HG03175 (cell line): ENCODE measurements around the gene NAA80.
A peak's percentile ranks its signal among the peaks of the same experiment; 100 is the strongest.
"Not testable (repeated sequence)": the region's sequence is repeated elsewhere in the genome, so short reads cannot be mapped to it uniquely, and the experiment has no call there.

Experiments used
- ATAC-seq: cut with Tn5 transposase; IDR thresholded peaks from one replicate; pipeline ENCODE4 v1.9.1; 2021; ENCODE audit warnings: mild to moderate bottlenecking, moderate library complexity; ENCODE audit not compliant: unreplicated experiment

NAA80 gene

GRCh38 chr3:50272911-50273688 is 26.1 kb downstream of the NAA80 start:
- peak; percentile 82 for ATAC-seq

- ATAC-seq, result not testable (repeated sequence)
These were observed 26.7 kb downstream of the NAA80 start for GRCh38 chr3:50272538-50272910.

DNA sequence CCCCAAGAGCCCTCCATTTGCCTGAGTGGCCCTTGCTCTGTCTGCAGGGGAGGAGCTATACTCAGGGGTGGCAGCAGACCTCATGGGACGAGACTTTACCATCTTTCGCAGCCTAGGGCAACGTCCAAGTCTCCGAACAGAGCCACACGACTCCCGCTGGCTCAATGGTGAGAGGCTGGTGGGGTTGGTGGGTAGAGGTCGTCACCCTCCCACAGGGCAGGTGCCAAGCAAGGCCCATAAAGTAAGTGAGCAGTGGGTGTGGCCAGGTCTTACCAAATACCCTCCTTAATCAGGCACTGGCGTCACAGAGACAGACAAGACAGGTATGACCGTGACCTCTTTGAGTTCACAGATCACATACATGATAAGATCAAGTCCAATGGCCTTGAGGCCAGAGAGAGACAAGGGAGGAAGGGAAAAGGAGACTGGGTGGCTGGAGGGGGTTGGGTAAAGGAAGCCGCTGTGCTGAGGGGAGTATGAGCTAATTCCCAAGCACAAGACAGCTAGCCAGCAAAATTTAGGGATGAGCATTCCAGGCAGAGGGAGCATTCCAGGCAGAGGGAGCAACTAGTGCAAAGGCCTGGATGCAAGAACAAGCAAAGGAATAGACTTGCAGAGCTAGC is 27.8 kb downstream of the NAA80 start:
- no peak for ATAC-seq

DNA sequence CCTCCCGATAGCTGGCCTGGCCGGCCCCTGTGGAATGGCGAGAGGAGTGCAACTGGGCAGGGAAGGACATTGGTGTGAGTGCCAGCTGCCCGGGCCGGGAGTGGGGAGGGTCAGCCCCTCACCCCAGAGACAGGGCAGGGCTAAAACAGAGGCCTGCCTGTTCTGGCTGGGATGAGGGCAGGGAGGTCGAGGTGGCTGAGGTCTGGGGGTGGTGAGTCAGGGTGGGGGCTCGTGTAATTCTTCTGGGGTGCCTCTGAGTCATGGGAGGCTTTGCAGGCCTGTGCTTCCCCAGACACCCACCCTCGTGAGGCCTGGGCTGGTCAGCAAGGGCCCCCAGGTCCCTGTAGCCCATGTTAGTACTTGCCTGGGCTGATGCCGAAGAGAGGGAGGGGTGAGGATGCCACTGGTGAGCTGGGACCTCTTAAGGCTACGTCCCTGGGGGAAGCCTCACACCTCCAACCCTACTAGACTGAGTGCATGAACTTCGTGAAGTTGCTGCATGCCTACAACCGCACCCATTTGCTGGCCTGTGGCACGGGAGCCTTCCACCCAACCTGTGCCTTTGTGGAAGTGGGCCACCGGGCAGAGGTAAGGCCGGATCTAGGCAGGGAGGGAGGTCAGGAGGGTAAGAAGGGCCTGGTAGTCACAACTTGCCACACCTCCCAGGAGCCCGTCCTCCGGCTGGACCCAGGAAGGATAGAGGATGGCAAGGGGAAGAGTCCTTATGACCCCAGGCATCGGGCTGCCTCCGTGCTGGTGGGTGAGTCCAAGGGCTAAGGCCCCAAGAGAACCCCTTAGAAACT is 28.6 kb downstream of the NAA80 start:
- ATAC-seq, result no peak

- no peak for ATAC-seq
These were observed 29.2 kb downstream of the NAA80 start for GRCh38 chr3:50269977-50270413.

- no peak for ATAC-seq
These were observed 29.7 kb downstream of the NAA80 start for GRCh38 chr3:50269460-50269859.

DNA sequence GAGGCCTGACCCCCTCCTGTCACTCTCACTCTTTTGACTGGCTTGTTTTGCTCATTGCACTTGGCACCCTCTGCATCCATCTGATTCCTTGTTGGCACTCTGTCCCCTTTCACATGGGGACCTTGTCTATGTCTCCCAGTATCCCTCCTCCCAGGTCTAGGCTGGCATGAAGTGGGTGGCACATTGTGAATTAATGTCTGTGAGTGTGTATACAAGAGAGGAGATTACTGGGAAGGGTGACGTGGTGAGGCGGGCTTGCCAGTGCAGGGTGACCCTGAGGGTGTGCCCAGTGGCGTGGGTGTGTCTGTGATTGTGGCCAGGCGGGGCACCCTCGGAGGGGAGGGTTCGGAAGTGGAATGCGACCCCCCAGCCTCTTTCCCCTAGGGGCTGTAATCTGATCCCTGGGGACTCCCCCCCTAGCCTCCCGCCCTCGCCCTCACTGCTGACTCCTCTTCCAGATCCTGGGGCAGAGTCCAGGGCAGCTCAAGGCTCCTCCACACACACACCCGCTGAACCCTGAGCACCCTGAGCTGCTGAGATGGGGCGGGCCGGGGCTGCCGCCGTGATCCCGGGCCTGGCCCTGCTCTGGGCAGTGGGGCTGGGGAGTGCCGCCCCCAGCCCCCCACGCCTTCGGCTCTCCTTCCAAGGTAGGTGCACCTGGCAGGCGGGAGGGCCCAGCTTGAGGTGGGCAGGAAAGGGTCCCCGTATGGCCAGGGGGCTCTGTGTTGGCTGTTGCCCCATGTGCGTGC is 30.3 kb downstream of the NAA80 start, which contains the start of gene SEMA3B:
Gene SEMA3B (plus strand): TSS at position 445 of the 749 bp plus-strand sequence. CDS start 94 bp downstream, at position 539.
- no peak for ATAC-seq

DNA sequence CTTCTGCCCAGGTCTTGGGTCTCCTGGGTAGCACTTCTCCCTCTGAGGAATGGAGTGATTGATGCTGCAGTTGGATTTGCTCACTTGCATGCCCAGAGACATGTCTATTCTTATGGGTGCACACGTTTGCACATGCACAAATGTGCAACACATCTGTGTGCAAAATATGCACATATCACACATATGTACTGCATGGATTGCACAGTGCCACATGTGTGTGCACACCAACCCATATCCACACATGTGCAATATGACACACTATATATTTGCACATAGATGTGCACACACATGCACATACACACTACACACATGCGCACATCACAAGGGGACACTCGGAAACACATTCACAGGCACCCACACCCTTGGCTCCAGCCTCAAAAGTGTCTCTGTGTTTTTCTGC is 30.9 kb downstream of the NAA80 start:
- ATAC-seq, result no peak

DNA sequence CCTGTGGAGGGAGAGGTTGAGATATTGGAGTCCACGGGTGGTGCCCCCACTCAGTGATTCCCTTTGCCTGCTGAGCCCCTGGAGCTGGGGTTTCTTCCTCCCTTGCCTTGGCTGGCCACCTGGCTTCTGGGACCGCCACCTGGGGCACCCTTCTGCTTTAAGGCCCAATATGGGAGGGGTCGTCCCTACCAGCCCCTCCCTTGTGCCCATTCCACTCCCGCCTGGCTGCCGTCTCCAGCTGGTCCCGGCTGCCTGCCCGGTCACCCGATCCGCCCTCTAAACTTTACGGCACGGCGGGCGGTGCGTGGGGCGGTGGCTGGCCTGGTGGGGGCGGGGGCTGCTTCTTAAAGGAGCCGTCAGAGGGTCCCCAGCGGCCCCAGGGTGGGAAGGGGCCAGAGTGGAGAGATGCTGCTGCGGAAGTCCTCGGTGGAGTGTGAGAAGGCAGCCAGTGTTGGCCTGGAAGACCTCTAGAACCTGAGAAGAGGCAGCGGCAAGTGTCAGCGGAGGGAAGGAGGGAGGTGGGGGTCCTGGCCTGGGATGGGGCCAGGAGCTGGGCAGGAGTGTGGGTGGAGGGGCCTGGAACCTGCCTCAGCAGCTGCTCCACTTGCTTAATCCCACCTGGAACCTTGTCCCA is 31.8 kb downstream of the NAA80 start:
- no peak for ATAC-seq

- ATAC-seq, result no peak
These were observed 32.4 kb downstream of the NAA80 start for GRCh38 chr3:50266836-50267235.

DNA sequence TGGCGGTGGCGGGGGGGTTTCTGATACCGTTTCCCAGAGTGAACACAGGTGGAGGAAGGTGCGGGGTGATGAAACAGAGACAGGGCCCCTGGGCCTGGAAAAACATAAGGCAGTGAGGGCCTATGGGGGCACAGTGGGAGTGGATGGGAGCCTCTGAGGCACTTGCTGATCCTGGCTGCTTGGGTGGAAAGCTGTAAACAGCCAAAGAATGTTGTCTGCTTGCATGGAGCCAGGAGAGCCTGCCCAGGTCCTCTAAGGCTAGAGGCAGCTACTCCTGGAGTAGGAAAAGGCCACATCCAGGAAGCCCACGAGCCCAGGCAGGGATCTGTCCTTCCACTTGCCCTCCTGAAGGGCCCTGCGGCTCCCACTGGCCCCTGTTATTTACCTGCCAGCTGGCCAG is 33.2 kb downstream of the NAA80 start:
- ATAC-seq, result no peak

DNA sequence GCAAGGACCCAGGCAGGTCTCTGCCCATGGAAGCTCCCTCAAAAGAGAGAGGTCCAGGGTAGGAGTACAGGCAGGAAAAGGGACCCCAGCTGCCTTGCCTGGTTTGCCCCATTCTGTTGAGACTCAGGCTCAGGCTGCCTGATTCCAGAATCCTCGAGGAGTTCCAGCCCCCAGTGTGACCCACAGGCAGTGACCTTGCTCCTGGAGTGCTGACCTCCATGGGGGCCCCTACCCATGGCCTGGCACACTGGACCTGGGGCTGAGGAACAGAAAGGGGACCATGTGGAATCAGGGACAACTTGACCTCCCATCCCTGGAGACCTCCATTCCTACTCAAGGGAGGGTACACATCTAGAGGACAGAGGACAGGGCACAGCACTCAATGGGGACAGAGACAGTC is 33.6 kb downstream of the NAA80 start:
- ATAC-seq, result no peak

DNA sequence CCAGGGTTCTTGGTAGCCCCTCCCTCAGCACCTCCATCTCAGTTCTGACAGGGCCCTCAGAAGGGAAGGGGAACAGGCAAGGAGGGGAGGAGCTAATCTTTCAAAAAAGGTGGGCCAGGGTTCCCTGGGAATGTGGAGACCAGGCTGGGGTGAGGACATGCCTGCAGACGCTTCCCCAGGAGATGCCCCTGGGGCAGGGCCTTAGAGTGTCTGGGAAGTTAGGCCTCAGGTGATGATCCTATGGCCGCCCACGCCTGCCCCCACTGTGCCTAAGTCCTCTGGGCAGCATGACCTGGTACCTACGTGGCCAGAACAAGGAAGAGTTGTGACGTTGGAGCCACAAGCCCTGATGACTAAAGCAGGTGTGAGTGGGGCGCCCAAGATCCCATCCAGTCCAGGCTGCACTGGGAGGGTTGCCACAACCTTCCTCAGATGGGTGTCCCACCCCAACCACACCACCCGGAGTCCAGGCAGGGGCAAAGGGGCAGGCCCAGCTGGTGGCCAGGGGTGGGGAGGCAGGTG is 34.2 kb downstream of the NAA80 start:
- no peak for ATAC-seq

DNA sequence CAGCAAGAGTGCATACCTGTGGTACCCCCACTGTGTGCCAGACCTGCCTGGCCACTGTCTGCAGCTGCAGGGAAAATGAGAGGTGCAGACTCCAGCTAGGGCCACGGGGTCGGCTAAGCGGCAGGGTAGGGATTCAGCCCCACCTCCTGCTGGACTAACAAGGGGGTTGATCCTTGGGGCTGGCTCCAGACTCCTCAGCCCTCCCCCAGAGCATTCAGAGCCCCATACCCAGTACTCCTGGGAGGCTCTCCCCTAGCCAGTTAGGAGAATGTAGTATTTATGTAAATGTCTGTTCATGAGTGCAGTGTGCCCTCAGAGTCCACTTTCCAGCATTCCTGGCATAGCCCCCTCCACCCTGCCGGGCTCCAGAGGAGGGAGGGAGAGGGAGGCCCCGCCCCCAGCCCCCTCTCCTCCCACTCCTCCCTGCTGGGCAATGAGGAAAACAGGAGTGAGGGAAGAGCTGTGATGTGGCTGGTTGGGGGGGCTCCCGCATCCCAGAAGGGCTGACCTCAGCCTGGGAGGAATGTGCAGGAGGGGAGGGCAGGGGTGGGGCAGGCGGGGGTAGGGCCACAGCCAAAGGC is 34.7 kb downstream of the NAA80 start:
- ATAC-seq, result no peak

DNA sequence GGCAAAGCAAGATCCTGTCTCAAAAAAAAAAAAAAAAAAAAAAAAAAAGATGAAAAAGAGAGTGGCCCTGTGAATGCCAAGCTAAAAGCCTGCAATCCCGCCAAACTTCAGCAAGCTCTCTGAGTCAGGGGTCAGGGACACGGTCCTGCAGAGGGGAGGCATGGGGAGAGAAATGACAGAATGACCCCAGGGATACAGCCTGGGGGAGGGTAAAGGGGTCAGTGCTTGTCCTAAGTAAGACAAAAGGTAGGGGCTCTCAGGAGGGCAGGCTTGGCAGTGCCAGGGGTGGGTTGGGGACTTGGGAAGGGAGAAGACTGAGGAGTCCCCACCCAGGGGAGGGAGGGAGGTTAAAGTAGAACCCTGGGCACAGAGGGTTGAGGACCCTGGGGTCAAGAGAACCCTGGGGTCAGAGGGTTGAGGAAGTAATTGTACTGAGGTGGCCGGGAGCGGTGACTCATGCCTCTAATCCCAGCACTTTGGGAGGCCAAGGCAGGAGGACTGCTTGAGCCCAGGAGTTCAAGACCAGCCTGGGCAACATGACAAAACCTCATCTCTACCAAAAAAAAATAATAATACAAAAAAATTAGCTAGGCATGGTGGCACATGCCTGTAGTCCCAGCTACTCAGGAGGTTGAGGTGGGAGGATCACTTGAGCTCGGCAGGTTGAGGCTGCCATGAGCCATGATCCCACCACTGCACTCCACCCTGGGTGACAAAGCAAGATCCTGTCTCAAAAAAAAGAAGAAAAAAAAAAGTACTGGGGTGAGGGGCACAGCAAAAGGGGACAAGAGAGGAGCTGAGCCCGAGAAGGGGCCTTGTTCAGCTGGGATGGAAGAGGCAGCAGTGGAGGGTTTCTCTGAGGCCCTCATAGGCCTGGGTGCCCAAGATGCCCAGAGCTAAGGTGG is 35.5 kb downstream of the NAA80 start:
- ATAC-seq, result no peak

- no peak for ATAC-seq
These were observed 36.4 kb downstream of the NAA80 start for GRCh38 chr3:50262778-50263177.

DNA sequence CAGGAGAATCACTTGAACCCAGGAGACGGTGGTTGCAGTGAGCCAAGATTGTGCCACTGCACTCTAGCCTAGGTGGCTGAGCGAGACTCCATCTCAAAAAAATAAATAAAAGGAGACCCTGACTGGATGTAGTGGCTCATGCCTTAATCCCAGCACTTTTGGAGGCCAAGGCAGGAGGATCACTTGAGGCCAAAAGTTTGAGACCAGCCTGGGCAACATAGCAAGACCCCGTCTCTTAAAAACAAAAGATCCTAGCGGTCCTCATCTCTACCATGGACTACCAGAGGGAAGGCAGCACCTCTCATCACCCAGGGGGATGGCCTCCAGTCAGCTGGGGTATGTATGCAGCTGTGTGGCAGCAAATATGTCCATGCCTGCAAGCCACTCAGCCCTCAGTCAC is 37.0 kb downstream of the NAA80 start:
- ATAC-seq, result not testable (repeated sequence)

- no peak for ATAC-seq
These were observed 37.7 kb downstream of the NAA80 start for GRCh38 chr3:50261505-50261904.

- ATAC-seq, result no peak
These were observed 38.2 kb downstream of the NAA80 start for GRCh38 chr3:50260942-50261441.
